SK-N-SH treated with all-trans-retinoic acid at 6 μM for 48 hours (cell line): ENCODE measurements around the gene BNC2.

ENCODE experiments used
- ATAC-seq: fragments of 200-7000 bp; cut with Tn5 transposase; 3 replicates; pipeline ENCODE4 v1.9.1; 2020; ENCODE audit warnings: mild to moderate bottlenecking, moderate library complexity
- ARNTL ChIP-seq: fragments of 450-650 bp; formaldehyde crosslinking; IDR thresholded peaks from 2 replicates; pipeline ENCODE4 v1.5.0; 2020; ENCODE audit warnings: low read depth, mild to moderate bottlenecking, moderate library complexity, borderline replicate concordance
- BACH2 ChIP-seq: fragments of 250-450 bp; sonication (Bioruptor Pico); IDR thresholded peaks from 2 replicates; pipeline ENCODE4 v1.9.0; 2021; ENCODE audit warnings: mild to moderate bottlenecking, borderline replicate concordance
- CSDC2 ChIP-seq: fragments of 250-450 bp; sonication (Bioruptor Pico); IDR thresholded peaks from 2 replicates; pipeline ENCODE4 v1.5.0; 2020; ENCODE audit warnings: mild to moderate bottlenecking, moderate library complexity
- CSRNP3 ChIP-seq: fragments of 250-450 bp; sonication (Bioruptor Pico); IDR thresholded peaks from 2 replicates; pipeline ENCODE4 v1.5.1; 2021; ENCODE audit warnings: mild to moderate bottlenecking, moderate library complexity
- GLIS3 ChIP-seq: fragments of 250-450 bp; sonication (Bioruptor Pico); IDR thresholded peaks from 2 replicates; pipeline ENCODE4 v1.5.0; 2020; ENCODE audit warnings: mild to moderate bottlenecking, moderate library complexity
- ISL1 ChIP-seq: fragments of 250-450 bp; sonication (Bioruptor Pico); IDR thresholded peaks from 2 replicates; pipeline ENCODE4 v2.1.2; 2022; ENCODE audit warnings: mild to moderate bottlenecking, moderate library complexity
- OSR1 ChIP-seq: fragments of 250-450 bp; sonication (Bioruptor Pico); IDR thresholded peaks from 2 replicates; pipeline ENCODE4 v1.8.0; 2022; ENCODE audit warnings: moderate library complexity, mild to moderate bottlenecking, inconsistent platforms
- PPARA ChIP-seq: fragments of 250-450 bp; sonication (Bioruptor Pico); IDR thresholded peaks from 2 replicates; pipeline ENCODE4 v1.5.0; 2020; ENCODE audit warnings: mild to moderate bottlenecking, borderline replicate concordance
- RARB ChIP-seq: fragments of 250-450 bp; sonication (Bioruptor Pico); IDR thresholded peaks from 2 replicates; pipeline ENCODE4 v1.8.0; 2021; ENCODE audit warnings: mild to moderate bottlenecking, moderate library complexity
- SNAI2 ChIP-seq: fragments of 250-450 bp; sonication (Bioruptor Pico); IDR thresholded peaks from 2 replicates; pipeline ENCODE4 v1.5.0; 2020; ENCODE audit warnings: mild to moderate bottlenecking, moderate library complexity
- TCF4 ChIP-seq: fragments of 250-450 bp; sonication (Bioruptor Pico); IDR thresholded peaks from 2 replicates; pipeline ENCODE4 v1.8.0; 2021; ENCODE audit warnings: mild to moderate bottlenecking, moderate library complexity, borderline replicate concordance
- TOX ChIP-seq: fragments of 250-450 bp; sonication (Bioruptor Pico); IDR thresholded peaks from 2 replicates; pipeline ENCODE4 v1.8.0; 2021; ENCODE audit warnings: mild to moderate bottlenecking, moderate library complexity, borderline replicate concordance
- ZC3H10 ChIP-seq: fragments of 250-450 bp; sonication (Bioruptor Pico); IDR thresholded peaks from 2 replicates; pipeline ENCODE4 v1.5.1; 2021; ENCODE audit warnings: mild to moderate bottlenecking, moderate library complexity
- ZFP3 ChIP-seq: fragments of 250-450 bp; sonication (Bioruptor Pico); IDR thresholded peaks from 2 replicates; pipeline ENCODE4 v1.5.0; 2020; ENCODE audit warnings: mild to moderate bottlenecking, moderate library complexity
- ZFP30 ChIP-seq: fragments of 450-650 bp; formaldehyde crosslinking; IDR thresholded peaks from 2 replicates; pipeline ENCODE4 v1.5.0; 2022; ENCODE audit warnings: mild to moderate bottlenecking, moderate library complexity
- ZNF565 ChIP-seq: fragments of 450-650 bp; formaldehyde crosslinking; conservative IDR thresholded peaks from 2 replicates; pipeline ENCODE4 v1.5.0; 2020; ENCODE audit warnings: low read depth, mild to moderate bottlenecking, moderate library complexity
- ZNF70 ChIP-seq: fragments of 450-650 bp; formaldehyde crosslinking; IDR thresholded peaks from 2 replicates; pipeline ENCODE4 v1.5.0; 2020; ENCODE audit warnings: mild to moderate bottlenecking, moderate library complexity
- ZNF8 ChIP-seq: fragments of 450-650 bp; formaldehyde crosslinking; IDR thresholded peaks from 2 replicates; pipeline ENCODE4 v1.5.0; 2020; ENCODE audit warnings: mild to moderate bottlenecking, moderate library complexity
- TF ChIP-seq, protein P1 (sequence below): fragments of 250-450 bp; sonication (Bioruptor Pico); IDR thresholded peaks from 2 replicates; pipeline ENCODE4 v1.5.1; 2020; ENCODE audit warnings: low read depth, mild to moderate bottlenecking, moderate library complexity
- TF ChIP-seq, protein P2 (sequence below): fragments of 250-450 bp; sonication (Bioruptor Pico); IDR thresholded peaks from 2 replicates; pipeline ENCODE4 v1.8.0; 2020; ENCODE audit warnings: mild to moderate bottlenecking, moderate library complexity, borderline replicate concordance
- TF ChIP-seq, protein P3 (sequence below): fragments of 250-450 bp; sonication (Bioruptor Pico); IDR thresholded peaks from 2 replicates; pipeline ENCODE4 v1.8.0; 2021; ENCODE audit warnings: low read depth, mild to moderate bottlenecking, moderate library complexity, borderline replicate concordance
- TF ChIP-seq, protein P4 (sequence below): fragments of 250-450 bp; sonication (Bioruptor Pico); IDR thresholded peaks from 2 replicates; pipeline ENCODE4 v1.5.0; 2020; ENCODE audit warnings: mild to moderate bottlenecking, moderate library complexity

The BNC2 gene

DNA sequence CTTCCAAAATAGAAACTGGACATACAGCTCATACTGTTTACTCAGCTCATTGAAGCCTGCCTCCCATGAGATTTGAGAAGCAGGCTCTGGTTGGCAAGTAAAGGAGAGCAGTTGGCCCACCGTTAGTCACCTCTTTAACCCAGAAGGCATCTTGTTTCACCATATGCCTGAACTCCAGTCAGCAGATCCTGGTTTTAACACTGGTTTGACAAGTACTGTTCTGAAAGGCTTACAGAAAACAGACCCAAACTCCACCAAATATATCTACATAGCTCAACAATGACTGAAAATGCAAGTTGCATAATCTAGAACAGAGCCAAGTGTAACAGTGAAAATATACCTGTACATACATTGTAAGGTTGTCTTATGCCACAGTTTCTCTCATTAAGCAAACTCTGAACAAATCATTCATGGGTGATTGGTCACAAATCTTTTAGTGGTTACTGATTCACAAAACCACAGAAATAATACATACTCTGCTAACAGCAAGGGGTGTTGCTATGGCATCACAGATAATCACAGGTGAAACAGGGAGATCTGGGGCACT, 198.8 kb downstream of the BNC2 start:
- peak; percentile 83 for ATAC-seq
- TF ChIP-seq BACH2 (CRISPR knock-in tag) (no peak), CSDC2 (no peak), ZNF8 (CRISPR knock-in tag) (no peak), OSR1 (CRISPR knock-in tag) (no peak), SNAI2 (CRISPR knock-in tag) (no peak), ISL1 (CRISPR knock-in tag) (peak; percentile 25)
- TF ChIP-seq, protein P1, sequence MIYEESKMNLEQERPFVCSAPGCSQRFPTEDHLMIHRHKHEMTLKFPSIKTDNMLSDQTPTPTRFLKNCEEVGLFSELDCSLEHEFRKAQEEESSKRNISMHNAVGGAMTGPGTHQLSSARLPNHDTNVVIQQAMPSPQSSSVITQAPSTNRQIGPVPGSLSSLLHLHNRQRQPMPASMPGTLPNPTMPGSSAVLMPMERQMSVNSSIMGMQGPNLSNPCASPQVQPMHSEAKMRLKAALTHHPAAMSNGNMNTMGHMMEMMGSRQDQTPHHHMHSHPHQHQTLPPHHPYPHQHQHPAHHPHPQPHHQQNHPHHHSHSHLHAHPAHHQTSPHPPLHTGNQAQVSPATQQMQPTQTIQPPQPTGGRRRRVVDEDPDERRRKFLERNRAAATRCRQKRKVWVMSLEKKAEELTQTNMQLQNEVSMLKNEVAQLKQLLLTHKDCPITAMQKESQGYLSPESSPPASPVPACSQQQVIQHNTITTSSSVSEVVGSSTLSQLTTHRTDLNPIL (CRISPR knock-in tag) = no peak
- TF ChIP-seq, protein P2, sequence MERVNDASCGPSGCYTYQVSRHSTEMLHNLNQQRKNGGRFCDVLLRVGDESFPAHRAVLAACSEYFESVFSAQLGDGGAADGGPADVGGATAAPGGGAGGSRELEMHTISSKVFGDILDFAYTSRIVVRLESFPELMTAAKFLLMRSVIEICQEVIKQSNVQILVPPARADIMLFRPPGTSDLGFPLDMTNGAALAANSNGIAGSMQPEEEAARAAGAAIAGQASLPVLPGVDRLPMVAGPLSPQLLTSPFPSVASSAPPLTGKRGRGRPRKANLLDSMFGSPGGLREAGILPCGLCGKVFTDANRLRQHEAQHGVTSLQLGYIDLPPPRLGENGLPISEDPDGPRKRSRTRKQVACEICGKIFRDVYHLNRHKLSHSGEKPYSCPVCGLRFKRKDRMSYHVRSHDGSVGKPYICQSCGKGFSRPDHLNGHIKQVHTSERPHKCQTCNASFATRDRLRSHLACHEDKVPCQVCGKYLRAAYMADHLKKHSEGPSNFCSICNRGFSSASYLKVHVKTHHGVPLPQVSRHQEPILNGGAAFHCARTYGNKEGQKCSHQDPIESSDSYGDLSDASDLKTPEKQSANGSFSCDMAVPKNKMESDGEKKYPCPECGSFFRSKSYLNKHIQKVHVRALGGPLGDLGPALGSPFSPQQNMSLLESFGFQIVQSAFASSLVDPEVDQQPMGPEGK (CRISPR knock-in tag) = no peak

DNA sequence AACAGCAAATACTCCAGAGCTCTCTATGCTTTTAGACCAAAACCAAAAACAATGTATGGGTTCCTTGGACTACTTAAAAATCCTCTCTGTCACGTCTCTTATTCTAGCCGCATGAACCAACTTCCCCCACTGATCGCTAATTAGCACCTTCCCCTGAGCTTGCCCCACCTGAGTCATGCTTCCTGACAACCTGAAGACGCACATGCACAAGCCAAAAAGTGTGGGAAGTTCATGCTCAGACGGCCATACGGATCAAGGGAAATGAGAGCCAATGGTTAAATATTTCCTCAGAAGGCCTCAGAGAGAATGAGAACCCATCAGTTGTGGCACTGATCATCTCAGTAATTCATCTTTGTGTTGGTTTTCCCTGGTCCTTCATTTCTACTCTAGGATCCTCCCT, 199.7 kb downstream of the BNC2 start:
- no peak for ATAC-seq
- TF ChIP-seq TCF4 (CRISPR knock-in tag) (no peak), ZC3H10 (CRISPR knock-in tag) (no peak), ZNF8 (CRISPR knock-in tag) (no peak), OSR1 (CRISPR knock-in tag) (no peak), ZNF70 (CRISPR knock-in tag) (no peak), PPARA (no peak), CSRNP3 (CRISPR knock-in tag) (no peak), SNAI2 (CRISPR knock-in tag) (no peak), ZFP3 (no peak), GLIS3 (no peak), ZFP30 (CRISPR knock-in tag) (no peak), TOX (no peak), RARB (CRISPR knock-in tag) (no peak), ARNTL (CRISPR knock-in tag) (no peak), ZNF565 (CRISPR knock-in tag) (no peak), ISL1 (CRISPR knock-in tag) (no peak), CSDC2 (no peak)
- TF ChIP-seq, protein P1 (CRISPR knock-in tag) = no peak
- TF ChIP-seq, protein P3, sequence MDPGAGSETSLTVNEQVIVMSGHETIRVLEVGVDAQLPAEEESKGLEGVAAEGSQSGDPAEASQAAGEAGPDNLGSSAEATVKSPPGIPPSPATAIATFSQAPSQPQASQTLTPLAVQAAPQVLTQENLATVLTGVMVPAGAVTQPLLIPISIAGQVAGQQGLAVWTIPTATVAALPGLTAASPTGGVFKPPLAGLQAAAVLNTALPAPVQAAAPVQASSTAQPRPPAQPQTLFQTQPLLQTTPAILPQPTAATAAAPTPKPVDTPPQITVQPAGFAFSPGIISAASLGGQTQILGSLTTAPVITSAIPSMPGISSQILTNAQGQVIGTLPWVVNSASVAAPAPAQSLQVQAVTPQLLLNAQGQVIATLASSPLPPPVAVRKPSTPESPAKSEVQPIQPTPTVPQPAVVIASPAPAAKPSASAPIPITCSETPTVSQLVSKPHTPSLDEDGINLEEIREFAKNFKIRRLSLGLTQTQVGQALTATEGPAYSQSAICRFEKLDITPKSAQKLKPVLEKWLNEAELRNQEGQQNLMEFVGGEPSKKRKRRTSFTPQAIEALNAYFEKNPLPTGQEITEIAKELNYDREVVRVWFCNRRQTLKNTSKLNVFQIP (CRISPR knock-in tag) = no peak
- TF ChIP-seq, protein P4, sequence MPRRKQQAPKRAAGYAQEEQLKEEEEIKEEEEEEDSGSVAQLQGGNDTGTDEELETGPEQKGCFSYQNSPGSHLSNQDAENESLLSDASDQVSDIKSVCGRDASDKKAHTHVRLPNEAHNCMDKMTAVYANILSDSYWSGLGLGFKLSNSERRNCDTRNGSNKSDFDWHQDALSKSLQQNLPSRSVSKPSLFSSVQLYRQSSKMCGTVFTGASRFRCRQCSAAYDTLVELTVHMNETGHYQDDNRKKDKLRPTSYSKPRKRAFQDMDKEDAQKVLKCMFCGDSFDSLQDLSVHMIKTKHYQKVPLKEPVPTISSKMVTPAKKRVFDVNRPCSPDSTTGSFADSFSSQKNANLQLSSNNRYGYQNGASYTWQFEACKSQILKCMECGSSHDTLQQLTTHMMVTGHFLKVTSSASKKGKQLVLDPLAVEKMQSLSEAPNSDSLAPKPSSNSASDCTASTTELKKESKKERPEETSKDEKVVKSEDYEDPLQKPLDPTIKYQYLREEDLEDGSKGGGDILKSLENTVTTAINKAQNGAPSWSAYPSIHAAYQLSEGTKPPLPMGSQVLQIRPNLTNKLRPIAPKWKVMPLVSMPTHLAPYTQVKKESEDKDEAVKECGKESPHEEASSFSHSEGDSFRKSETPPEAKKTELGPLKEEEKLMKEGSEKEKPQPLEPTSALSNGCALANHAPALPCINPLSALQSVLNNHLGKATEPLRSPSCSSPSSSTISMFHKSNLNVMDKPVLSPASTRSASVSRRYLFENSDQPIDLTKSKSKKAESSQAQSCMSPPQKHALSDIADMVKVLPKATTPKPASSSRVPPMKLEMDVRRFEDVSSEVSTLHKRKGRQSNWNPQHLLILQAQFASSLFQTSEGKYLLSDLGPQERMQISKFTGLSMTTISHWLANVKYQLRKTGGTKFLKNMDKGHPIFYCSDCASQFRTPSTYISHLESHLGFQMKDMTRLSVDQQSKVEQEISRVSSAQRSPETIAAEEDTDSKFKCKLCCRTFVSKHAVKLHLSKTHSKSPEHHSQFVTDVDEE (CRISPR knock-in tag) = no peak
